Smooth muscle cell (in vitro differentiated cells): ENCODE measurements around the gene TPPP3. TPM values are rescaled to one million over a fixed set of nuclear protein-coding genes. Genes with fewer than 3 reads are reported as not detected.
"Not testable (repeated sequence)": the region's sequence is repeated elsewhere in the genome, so short reads cannot be mapped to it uniquely, and the experiment has no call there.

ENCODE experiments used
- DNase-seq: peaks from one replicate; lab custom pipeline; 2025; ENCODE audit not compliant: unreplicated experiment; lab: John Stamatoyannopoulos, UW
- H2AFZ ChIP-seq: fragments of 200-600 bp; sonication (generic); 2 replicates; pipeline ENCODE4 v1.6.0; 2016; ENCODE audit warnings: antibody characterized with exemption, low read depth, mild to moderate bottlenecking
- H3F3A ChIP-seq: fragments of 200-600 bp; sonication (generic); 2 replicates; pipeline ENCODE4 v1.6.0; 2017; ENCODE audit warnings: antibody characterized with exemption, low read depth
- H3K27ac ChIP-seq: fragments of 200-600 bp; sonication (generic); 2 replicates; pipeline ENCODE4 v1.5.1; 2016; ENCODE audit warnings: low read depth, mild to moderate bottlenecking
- H3K27me3 ChIP-seq: fragments of 200-600 bp; sonication (generic); 2 replicates; pipeline ENCODE4 v1.6.1; 2016; ENCODE audit warnings: low read depth, mild to moderate bottlenecking
- H3K36me3 ChIP-seq: fragments of 200-600 bp; sonication (generic); 2 replicates; pipeline ENCODE4 v1.5.1; 2016; ENCODE audit warnings: low read depth
- H3K4me1 ChIP-seq: fragments of 200-600 bp; sonication (generic); 2 replicates; pipeline ENCODE4 v1.5.1; 2016; ENCODE audit warnings: low read depth
- H3K4me2 ChIP-seq: fragments of 200-600 bp; sonication (generic); 2 replicates; pipeline ENCODE4 v1.6.0; 2016; ENCODE audit warnings: mild to moderate bottlenecking
- H3K4me3 ChIP-seq: fragments of 200-600 bp; sonication (generic); 2 replicates; pipeline ENCODE4 v1.5.1; 2016; ENCODE audit warnings: mild to moderate bottlenecking
- H3K79me2 ChIP-seq: fragments of 200-600 bp; sonication (generic); 2 replicates; pipeline ENCODE4 v1.6.0; 2016; ENCODE audit warnings: low read depth, mild to moderate bottlenecking
- H3K9ac ChIP-seq: fragments of 200-600 bp; sonication (generic); 2 replicates; pipeline ENCODE4 v1.6.0; 2016; ENCODE audit warnings: low read depth
- H3K9me3 ChIP-seq: fragments of 200-600 bp; sonication (generic); replicated peaks from 2 replicates; pipeline ENCODE4 v1.5.1; 2016; ENCODE audit warnings: low read depth
- H4K20me1 ChIP-seq: fragments of 200-600 bp; sonication (generic); 2 replicates; pipeline ENCODE4 v1.6.0; 2016; ENCODE audit warnings: low read depth
- WGBS: methylation state at CpG from one replicate; pipeline ENCODE4 v1.1.7; 2016; ENCODE audit warnings: low lambda C conversion rate; 5-methylcytosine and 5-hydroxymethylcytosine counted together
- polyA plus RNA-seq: library from polyadenylated mRNA; unstranded; fragments of >200 nt; fragmentation: Nextera tagmentation; extraction: Ambion mirVana; gene quantifications from 2 replicates; pipeline ENCODE4 v1.2.1, GENCODE V29; 2016
- total RNA-seq: library from RNA; depleted of rRNA; stranded (reverse); fragments of >200 nt; gene quantifications from 2 replicates; pipeline ENCODE4 v1.2.3, GENCODE V29; 2014
- TF ChIP-seq, protein P1 (sequence below): fragments of 200-600 bp; sonication (generic); IDR thresholded peaks from 2 replicates; pipeline ENCODE4 v1.5.1; 2017; ENCODE audit warnings: borderline replicate concordance, mild to moderate bottlenecking, antibody characterized with exemption; ENCODE audit not compliant: insufficient read depth, poor library complexity, severe bottlenecking

Gene TPPP3
- total and polyA plus RNA-seq, 2 experiments from 2014 or later: 1.3 to 1.9 TPM

DNA sequence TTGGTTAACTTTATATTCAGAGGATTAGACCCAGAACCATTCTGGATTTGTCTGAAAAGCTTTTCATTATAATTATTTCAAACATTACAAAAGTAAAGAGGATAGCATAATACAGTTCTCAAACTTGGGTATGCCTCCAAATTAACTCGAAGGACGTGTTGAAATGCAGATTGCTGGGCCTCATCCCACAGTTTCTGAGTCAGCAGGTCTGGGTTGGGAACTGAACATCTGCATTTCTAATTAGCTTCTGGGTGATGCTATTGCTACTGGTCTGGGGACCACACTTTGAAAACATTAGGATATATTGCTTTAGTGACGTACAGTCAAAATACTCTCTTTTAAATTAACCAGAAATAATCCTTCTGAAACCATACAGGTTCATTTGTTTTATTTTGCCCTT, 10.0 kb downstream of the TPPP3 start:
- Histone ChIP-seq H4K20me1 (no peaks in the 10 kb centered on the region), H3K27me3 (peaks cover 34% of the 10 kb centered on the region), H3K4me2 (no peak overlapping the region), H3K4me3 (no peak overlapping the region), H3K9ac (no peak overlapping the region), H3K79me2 (no peaks in the 10 kb centered on the region), H3K9me3 (no peaks in the 10 kb centered on the region), H3K4me1 (no peaks in the 10 kb centered on the region), H3F3A (no peaks in the 10 kb centered on the region), H3K27ac (no peak overlapping the region), H3K36me3 (no peaks in the 10 kb centered on the region), H2AFZ (no peak overlapping the region)
- 61% methylated on average over 3 of the region's 3 CpGs for WGBS
- TF ChIP-seq, protein P1, sequence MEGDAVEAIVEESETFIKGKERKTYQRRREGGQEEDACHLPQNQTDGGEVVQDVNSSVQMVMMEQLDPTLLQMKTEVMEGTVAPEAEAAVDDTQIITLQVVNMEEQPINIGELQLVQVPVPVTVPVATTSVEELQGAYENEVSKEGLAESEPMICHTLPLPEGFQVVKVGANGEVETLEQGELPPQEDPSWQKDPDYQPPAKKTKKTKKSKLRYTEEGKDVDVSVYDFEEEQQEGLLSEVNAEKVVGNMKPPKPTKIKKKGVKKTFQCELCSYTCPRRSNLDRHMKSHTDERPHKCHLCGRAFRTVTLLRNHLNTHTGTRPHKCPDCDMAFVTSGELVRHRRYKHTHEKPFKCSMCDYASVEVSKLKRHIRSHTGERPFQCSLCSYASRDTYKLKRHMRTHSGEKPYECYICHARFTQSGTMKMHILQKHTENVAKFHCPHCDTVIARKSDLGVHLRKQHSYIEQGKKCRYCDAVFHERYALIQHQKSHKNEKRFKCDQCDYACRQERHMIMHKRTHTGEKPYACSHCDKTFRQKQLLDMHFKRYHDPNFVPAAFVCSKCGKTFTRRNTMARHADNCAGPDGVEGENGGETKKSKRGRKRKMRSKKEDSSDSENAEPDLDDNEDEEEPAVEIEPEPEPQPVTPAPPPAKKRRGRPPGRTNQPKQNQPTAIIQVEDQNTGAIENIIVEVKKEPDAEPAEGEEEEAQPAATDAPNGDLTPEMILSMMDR: no peak
- no peak for DNase-seq

DNA sequence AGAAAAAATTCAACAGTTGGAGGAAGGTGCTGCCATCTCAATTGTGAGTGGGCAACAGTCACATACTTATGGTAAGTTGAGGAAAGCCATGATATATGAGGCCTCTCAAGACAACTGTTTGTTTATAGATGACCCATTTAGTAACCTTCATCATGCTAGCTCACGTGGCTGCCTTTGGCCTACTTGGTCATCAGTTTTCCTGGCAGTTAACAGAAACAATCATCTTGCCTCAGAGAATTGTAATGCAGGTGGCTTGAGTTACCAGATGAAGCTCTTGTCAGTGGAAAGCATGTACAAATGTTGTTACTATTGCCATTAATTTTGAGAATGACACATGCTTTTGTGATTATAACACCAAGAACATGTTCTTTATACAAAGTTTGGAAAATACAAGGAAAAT, 14.7 kb downstream of the TPPP3 start:
- no peaks in the 10 kb centered on the region for H3F3A ChIP-seq
- no peaks in the 10 kb centered on the region for H3K36me3 ChIP-seq
- no peak overlapping the region for H3K27ac ChIP-seq
- H4K20me1 ChIP-seq: no peaks in the 10 kb centered on the region
- WGBS: 77% methylated on average over 1 of the region's 1 CpG
- TF ChIP-seq, protein P1: no peak
- H3K27me3 ChIP-seq: peaks cover 7% of the 10 kb centered on the region
- no peaks in the 10 kb centered on the region for H3K4me1 ChIP-seq
- H3K9ac ChIP-seq: no peak overlapping the region
- no peak overlapping the region for H2AFZ ChIP-seq
- no peak overlapping the region for H3K4me3 ChIP-seq
- H3K9me3 ChIP-seq: no peaks in the 10 kb centered on the region
- H3K4me2 ChIP-seq: no peak overlapping the region
- DNase-seq: no peak
- H3K79me2 ChIP-seq: no peaks in the 10 kb centered on the region

DNA sequence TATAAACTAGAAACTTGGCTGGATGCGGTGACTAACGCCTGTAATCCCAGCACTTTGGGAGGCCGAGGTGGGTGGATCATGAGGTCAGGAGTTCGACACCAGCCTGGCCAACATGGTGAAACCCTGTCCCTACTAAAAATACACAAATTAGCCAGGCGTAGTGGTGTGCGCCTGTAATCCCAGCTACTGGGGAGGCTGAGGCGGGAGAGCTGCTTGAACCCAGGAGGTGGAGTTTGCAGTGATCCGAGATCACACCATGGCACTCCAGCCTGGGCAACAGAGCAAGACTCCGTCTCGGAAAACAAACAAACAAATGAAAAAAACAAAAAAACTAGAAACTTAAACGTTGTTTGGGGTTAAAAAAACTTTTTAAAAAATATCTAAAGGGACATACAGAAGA, 17.3 kb downstream of the TPPP3 start:
- WGBS: 87% methylated on average over 11 of the region's 11 CpGs
- not testable (repeated sequence) for H3K4me1 ChIP-seq, H3K27ac ChIP-seq, H3K9me3 ChIP-seq, H3K79me2 ChIP-seq, H3F3A ChIP-seq, DNase-seq, H3K9ac ChIP-seq, H3K4me3 ChIP-seq, H3K36me3 ChIP-seq, H2AFZ ChIP-seq, H3K27me3 ChIP-seq, H3K4me2 ChIP-seq, H4K20me1 ChIP-seq

DNA sequence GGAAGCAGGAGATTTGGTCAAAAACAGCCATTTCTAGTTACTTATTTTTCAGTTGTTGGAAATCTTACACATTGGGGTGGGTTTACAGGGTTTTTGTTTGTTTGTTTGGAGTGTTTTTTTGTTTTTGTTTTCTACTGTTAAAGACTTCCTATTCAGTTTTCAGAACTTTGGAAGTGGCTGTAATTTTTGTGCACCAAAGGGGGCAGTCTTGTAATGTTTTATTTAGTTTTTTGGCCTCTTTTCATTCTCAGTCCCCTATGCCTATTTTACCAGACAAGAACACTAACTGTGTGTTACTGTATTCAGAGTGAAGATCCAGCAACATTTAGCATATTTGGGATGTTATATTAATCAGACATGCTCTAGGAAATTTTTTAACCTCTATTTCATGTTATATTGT, 20.6 kb downstream of the TPPP3 start:
- no peaks in the 10 kb centered on the region for H3K79me2 ChIP-seq
- DNase-seq: no peak
- H3K9ac ChIP-seq: no peak overlapping the region
- no peaks in the 10 kb centered on the region for H4K20me1 ChIP-seq
- H3K36me3 ChIP-seq: no peaks in the 10 kb centered on the region
- H3K27ac ChIP-seq: no peak overlapping the region
- no peak overlapping the region for H3K4me2 ChIP-seq
- H3F3A ChIP-seq: no peaks in the 10 kb centered on the region
- TF ChIP-seq, protein P1: peak; percentile 27
- peaks cover 39% of the 10 kb centered on the region for H3K27me3 ChIP-seq
- H2AFZ ChIP-seq: no peak overlapping the region
- no peaks in the 10 kb centered on the region for H3K4me1 ChIP-seq
- no peak overlapping the region for H3K4me3 ChIP-seq
- H3K9me3 ChIP-seq: no peaks in the 10 kb centered on the region
